Endometrial microvascular endothelial cells (primary cell): Measurements from ENCODE around the gene FGF11. TPM values are rescaled to one million over a fixed set of nuclear protein-coding genes. Genes with fewer than 3 reads are reported as not detected.

Experiments used
- in situ Hi-C: cut with HindIII; loops from 2 replicates; pipeline ENCODE4 v1.10.0; 2017; ENCODE audit warnings: low sequenced_read_pairs, low pct_unique_long_range_greater_than_20kb; ENCODE audit errors: inconsistent ontology term
- total RNA-seq: library from RNA; depleted of rRNA; stranded (reverse); fragments of >200 nt; gene quantifications from one replicate; pipeline ENCODE4 v1.2.3, GENCODE V29; 2015; ENCODE audit errors: inconsistent ontology term

Gene FGF11
- total RNA-seq, 1 donor from 2014 or later: not detected

DNA sequence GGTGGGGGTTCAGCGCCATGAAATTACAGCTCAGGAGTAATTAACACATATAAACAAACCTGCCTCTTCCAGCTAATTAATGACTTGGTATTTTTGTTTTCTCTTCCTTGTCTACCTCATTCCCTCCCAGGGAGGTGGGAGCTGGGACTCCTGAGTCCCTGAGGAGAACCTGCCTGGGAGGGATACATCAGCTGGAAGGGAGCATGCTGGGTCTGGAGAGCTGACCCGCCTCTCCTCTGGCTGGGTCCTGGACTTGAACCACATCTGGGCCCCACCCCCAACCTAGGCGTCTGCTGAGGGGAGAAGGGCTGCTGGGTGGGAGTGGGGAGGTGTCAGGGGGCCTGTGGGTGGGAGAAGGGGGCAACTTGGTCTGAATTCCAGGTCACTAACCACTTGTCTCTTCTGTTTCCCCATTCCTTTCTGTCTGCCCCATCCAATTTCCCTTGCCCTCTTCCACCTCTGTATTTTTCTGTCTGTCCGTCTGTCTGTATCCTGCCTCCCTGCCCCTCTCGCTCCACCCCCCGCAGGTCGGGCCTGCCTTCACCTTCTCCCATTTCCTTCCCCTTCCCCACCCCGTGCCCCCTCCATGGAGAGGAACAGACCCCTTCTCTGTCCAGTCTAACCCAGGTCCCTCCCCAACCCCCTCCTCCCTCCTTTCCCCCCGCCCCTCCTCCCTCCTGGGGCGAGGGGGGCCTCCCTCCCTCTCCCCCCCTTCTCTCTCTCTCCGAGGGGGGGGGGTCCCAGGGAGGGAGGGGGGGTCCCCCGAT is 31.6 kb upstream of the FGF11 start, which contains the start of gene NLGN2:
Gene NLGN2 (plus strand): TSS at position 361 of the 767 bp plus-strand sequence. CDS start 411 bp downstream, outside the sequence.
- in situ Hi-C loops: no loop called here

- in situ Hi-C loops: no loop called here
Measured at GRCh38 chr17:7408252-7408727, 31.0 kb upstream of the FGF11 start.

DNA sequence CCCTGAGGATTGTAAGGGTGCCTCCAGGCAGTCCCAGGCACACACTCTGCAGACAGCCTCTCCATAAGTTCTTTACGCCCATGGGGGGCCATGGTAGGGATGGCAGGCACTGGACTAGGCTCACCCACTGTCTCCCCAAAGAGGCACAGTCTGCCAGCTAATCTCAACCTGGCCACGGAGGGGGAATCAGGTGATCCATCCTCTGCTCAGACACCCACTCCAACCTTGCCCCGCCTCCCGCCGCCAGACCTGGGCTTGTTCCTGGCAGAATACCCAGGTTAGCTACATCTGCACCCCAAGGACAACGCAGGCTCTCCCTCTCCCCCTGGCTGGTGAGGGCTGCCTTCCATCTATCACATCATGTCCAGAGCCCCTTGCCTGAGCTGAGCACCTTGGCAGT is 30.4 kb upstream of the FGF11 start:
- in situ Hi-C loops: no loop called here

- in situ Hi-C loops: no loop called here
Measured at GRCh38 chr17:7409716-7410115, 29.6 kb upstream of the FGF11 start.

GRCh38 chr17:7410634-7411426 is 28.5 kb upstream of the FGF11 start:
- in situ Hi-C loops: no loop called here

GRCh38 chr17:7411427-7411750 is 27.9 kb upstream of the FGF11 start:
- in situ Hi-C loops: no loop called here

DNA sequence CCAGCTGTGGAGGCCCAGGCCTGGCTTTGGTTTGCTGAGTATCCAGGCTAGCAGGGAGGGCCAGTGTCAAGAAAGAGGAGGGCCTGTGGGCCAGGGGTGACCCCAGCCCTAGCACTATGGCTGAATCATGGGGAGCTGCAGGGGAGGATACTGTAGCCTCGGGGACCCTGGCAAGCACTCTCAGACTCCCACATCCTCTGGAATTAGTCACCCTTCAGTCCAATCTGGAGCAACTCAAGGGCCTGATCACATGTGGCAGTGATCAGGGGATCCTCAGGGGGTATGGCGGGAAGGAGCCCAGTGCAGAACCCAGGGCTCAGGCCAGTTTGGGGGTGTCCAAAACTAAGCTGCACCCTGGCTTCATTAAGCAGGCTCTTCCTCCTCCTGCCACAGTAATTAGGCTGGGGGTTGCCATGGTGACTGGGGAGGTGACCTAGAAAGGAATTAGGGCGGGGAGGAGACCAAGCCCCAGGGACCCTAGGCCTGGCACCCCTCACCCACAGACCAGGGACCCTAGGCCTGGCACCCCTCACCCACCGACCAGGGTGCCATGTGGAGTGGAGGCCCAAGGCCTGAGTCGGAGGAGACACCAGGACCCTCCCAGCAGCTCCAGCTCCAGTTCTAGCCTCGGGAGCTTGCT is 25.8 kb upstream of the FGF11 start:
- in situ Hi-C loops: no loop called here

GRCh38 chr17:7414837-7415236 is 24.5 kb upstream of the FGF11 start:
- in situ Hi-C loops: no loop called here

- in situ Hi-C loops: no loop called here
Measured at GRCh38 chr17:7415784-7416183, 23.5 kb upstream of the FGF11 start.

DNA sequence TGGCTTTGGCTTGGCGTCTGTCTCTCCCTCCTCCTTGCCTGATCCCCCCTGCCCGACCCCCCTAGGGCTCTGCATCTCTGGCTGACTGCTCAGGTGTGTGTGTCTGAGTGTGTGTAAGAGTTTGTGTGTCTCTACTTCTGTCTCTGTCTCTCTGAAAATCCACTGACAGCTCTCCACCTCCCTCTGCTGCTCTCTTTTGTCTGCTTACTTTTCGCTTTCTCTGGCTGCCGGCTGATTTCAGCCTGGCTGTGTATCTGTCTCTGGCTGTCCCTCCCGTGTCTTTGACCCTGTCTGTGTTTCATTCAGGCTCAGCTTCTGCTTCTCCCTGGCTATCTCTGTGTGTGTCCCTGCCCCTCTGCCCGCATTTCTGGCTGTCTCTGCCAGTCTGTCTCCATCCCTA is 23.0 kb upstream of the FGF11 start:
- in situ Hi-C loops: no loop called here

GRCh38 chr17:7417056-7417655 is 22.2 kb upstream of the FGF11 start:
- in situ Hi-C loops: no loop called here

GRCh38 chr17:7418472-7419152 is 20.7 kb upstream of the FGF11 start:
- in situ Hi-C loops: no loop called here

DNA sequence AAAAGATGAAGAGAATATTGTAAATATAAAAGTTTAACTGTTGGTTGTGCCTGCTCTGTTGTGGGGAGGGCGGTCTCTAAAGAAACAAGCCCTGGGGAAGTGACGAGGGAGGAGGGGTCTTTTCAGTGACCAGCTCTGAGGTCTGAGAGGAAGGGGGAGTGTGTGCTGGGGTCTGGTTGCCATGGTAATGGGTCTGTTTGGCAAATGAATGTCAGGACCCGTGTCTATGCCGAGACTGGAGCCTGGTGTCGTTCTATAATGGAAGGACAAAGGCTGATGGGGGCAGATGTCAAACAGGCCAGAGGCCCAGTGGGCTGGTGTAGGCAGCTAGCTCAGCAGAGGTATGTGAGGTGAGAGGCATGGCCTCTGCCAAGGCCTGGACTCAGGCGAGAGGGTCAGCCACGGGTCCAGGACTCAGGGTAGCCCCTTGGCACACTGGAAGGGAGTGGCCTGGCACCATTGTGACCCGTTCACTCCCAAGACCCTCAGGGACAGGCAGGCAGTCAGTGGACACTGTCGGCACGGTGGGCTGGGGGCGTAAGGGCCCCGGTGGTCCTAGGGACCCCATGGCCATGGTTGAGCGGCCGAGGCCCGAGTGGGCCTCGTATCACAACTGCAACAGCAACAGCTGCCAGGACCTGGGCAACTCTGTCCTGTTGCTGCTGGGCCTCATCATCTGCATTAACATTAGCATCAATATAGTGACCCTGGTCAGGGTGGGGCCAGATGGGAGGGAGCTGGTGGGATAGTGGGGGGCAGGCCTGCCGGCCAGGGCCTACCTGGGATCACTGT is 19.3 kb upstream of the FGF11 start, which contains the start of gene SPEM1:
Gene SPEM1 (plus strand): TSS at position 506 of the 792 bp plus-strand sequence. CDS start 61 bp downstream, at position 567.
- in situ Hi-C loops: no loop called here

DNA sequence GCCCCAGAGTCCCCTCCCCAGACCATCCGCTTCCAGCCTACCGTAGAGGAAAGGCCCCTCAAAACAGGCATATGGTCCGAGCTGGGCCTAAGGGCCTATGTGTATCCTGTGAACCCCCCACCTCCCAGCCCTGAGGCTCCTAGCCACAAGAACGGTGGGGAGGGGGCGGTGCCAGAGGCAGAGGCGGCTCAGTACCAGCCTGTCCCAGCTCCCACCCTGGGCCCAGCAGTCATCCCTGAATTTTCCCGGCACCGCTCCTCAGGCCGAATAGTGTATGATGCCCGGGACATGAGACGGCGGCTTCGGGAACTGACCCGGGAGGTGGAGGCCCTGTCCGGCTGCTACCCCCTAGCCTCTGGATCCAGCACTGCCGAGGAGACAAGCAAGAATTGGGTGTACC is 18.1 kb upstream of the FGF11 start:
- in situ Hi-C loops: no loop called here

- in situ Hi-C loops: no loop called here
Measured at GRCh38 chr17:7423679-7424078, 15.6 kb upstream of the FGF11 start.

GRCh38 chr17:7425316-7425715 is 14.0 kb upstream of the FGF11 start, which contains the start of gene SPEM2:
TSS of gene SPEM2 (plus strand) at chr17:7425616. CDS start at chr17:7425689, 73 bp downstream.
- in situ Hi-C loops: no loop called here

DNA sequence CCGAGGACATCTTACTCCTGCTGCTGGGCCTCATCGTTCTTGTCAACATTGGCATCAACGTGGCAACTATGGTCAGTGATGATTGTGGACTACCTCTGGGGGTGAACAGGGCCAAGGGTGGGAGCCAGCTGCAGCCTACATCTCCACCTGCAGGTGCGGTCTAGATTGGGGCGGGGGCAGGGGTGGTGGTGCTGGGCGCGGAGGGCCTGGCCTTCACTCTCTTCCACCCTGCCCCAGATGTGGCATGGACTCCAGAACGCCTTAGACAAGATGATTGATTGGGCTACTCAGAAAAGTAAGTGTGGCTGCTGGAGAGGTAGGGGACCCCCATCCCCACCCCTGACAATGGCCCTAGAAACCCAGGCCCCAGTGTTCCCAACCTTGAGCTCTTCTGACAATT is 13.6 kb upstream of the FGF11 start:
- in situ Hi-C loops: no loop called here
